Mammary epithelial cell (primary cell): ENCODE data around the gene MYB.

Source experiments
- CTCF ChIP-seq, 2 donors: IDR thresholded peaks in 1 of 2; conservative IDR thresholded peaks in 1 of 2; 2 replicates each; pipeline ENCODE4 v1.5.1; 2011 to 2012; ENCODE audit warnings: inconsistent platforms in 2 of 2, low read length in 2 of 2, mild to moderate bottlenecking in 2 of 2, control low read depth in 1 of 2, low read depth in 1 of 2; ENCODE audit not compliant: insufficient read depth in 1 of 2; ENCODE audit errors: extremely low read depth in 1 of 2
- EZH2 ChIP-seq: IDR thresholded peaks from 2 replicates; pipeline ENCODE4 v1.6.1; 2012; ENCODE audit warnings: low read length, inconsistent platforms, borderline replicate concordance

- TF ChIP-seq CTCF (conservative IDR thresholded peaks at IDR 0.05 in 1 of 2, IDR thresholded peaks at IDR 0.05 in 1 of 2; ENCODE audit: extremely low read depth in 1 of 2, insufficient read depth in 1 of 2, low read depth in 1 of 2, low read length in 2 of 2), result no peak
- no peak for TF ChIP-seq EZH2
These were observed 39.9 kb upstream of the MYB start for GRCh38 chr6:135141182-135141581.
